Liver (tissue), 9 donors: ENCODE measurements around the gene ST14. TPM values are rescaled to one million over a fixed set of nuclear protein-coding genes. Genes with fewer than 3 reads are reported as not detected.

Experiments used
- DNase-seq: peaks from one replicate; pipeline ENCODE4 v3.0.0-alpha.2; 2017; ENCODE audit warnings: low spot score
- H3K27ac ChIP-seq, 2 donors: one replicate each; pipeline ENCODE4 v1.7.0; 2013; ENCODE audit warnings: inconsistent platforms in 2 of 2, low read length in 2 of 2, control low read depth in 1 of 2, low read depth in 1 of 2, mild to moderate bottlenecking in 1 of 2
- H3K27me3 ChIP-seq, 4 donors: one replicate each; pipeline versions ENCODE4 v1.6.1 to v1.7.0; 2013; ENCODE audit warnings: low read length in 3 of 4, inconsistent platforms in 1 of 4, mild to moderate bottlenecking in 1 of 4, moderate library complexity in 1 of 4; ENCODE audit not compliant: control insufficient read depth in 4 of 4, insufficient read depth in 4 of 4
- H3K36me3 ChIP-seq, 4 donors: one replicate each; pipeline versions ENCODE4 v1.6.1 to v1.7.0; 2013; ENCODE audit warnings: low read length in 3 of 4, mild to moderate bottlenecking in 3 of 4, low read depth in 1 of 4, moderate library complexity in 1 of 4; ENCODE audit not compliant: control insufficient read depth in 4 of 4, insufficient read depth in 3 of 4
- H3K4me1 ChIP-seq, 4 donors: one replicate each; pipeline versions ENCODE4 v1.6.1 to v1.7.0; 2013; ENCODE audit warnings: low read length in 3 of 4, mild to moderate bottlenecking in 3 of 4, moderate library complexity in 1 of 4; ENCODE audit not compliant: control insufficient read depth in 4 of 4, insufficient read depth in 4 of 4
- H3K4me3 ChIP-seq, 3 donors: one replicate each; pipeline versions ENCODE4 v1.6.1 to v1.7.0; 2013; ENCODE audit warnings: low read length in 3 of 3, control low read depth in 1 of 3, low read depth in 1 of 3, mild to moderate bottlenecking in 1 of 3
- H3K9ac ChIP-seq, 2 donors: one replicate each; pipeline ENCODE4 v1.7.0; 2013; ENCODE audit warnings: low read length in 2 of 2, mild to moderate bottlenecking in 2 of 2, moderate library complexity in 2 of 2, control low read depth in 1 of 2, low read depth in 1 of 2
- H3K9me3 ChIP-seq, 4 donors: one replicate each; pipeline versions ENCODE4 v1.6.1 to v1.7.0; 2013; ENCODE audit warnings: low read length in 3 of 4; ENCODE audit not compliant: control insufficient read depth in 4 of 4
- EGR1 ChIP-seq, 2 donors: IDR thresholded peaks; 2 replicates each; pipeline ENCODE4 v1.6.1; 2016 to 2018; ENCODE audit warnings: antibody characterized with exemption in 2 of 2, low read depth in 2 of 2
- FOXA2 ChIP-seq: IDR thresholded peaks from 2 replicates; pipeline ENCODE4 v1.6.1; 2016; ENCODE audit warnings: antibody characterized with exemption
- HNF4A ChIP-seq, 2 donors: conservative IDR thresholded peaks; 2 replicates each; pipeline ENCODE4 v1.6.1; 2016; ENCODE audit warnings: antibody characterized with exemption in 2 of 2, mild to moderate bottlenecking in 2 of 2
- HNF4G ChIP-seq: IDR thresholded peaks from 2 replicates; pipeline ENCODE4 v1.6.1; 2016; ENCODE audit warnings: antibody characterized with exemption
- JUND ChIP-seq, 2 donors: IDR thresholded peaks; 2 replicates each; pipeline ENCODE4 v1.6.1; 2016; ENCODE audit warnings: antibody characterized with exemption in 2 of 2
- NR2F2 ChIP-seq: IDR thresholded peaks from 2 replicates; pipeline ENCODE4 v1.6.1; 2016; ENCODE audit warnings: antibody characterized with exemption
- RXRA ChIP-seq, 2 donors: IDR thresholded peaks; 2 replicates each; pipeline ENCODE4 v1.6.1; 2017 to 2018; ENCODE audit warnings: antibody characterized with exemption in 2 of 2, mild to moderate bottlenecking in 1 of 2
- SP1 ChIP-seq: IDR thresholded peaks from 2 replicates; pipeline ENCODE4 v1.6.1; 2018; ENCODE audit warnings: antibody characterized with exemption, mild to moderate bottlenecking
- TAF1 ChIP-seq: conservative IDR thresholded peaks from 2 replicates; pipeline ENCODE4 v1.6.1; 2016; ENCODE audit warnings: antibody characterized with exemption, mild to moderate bottlenecking
- YY1 ChIP-seq: IDR thresholded peaks from 2 replicates; pipeline ENCODE4 v1.6.1; 2016; ENCODE audit warnings: antibody characterized with exemption, mild to moderate bottlenecking
- WGBS: extraction: QIAGEN DNeasy Blood & Tissue Kit; methylation state at CpG from one replicate; pipeline ENCODE4 v1.1.7; 2013; 5-methylcytosine and 5-hydroxymethylcytosine counted together
- polyA plus RNA-seq, 2 donors: library from polyadenylated mRNA; stranded (reverse) in 1 of 2; unstranded in 1 of 2; fragments of 200-250 nt in 1 of 2; fragments of >200 nt in 1 of 2; fragmentation: Nextera tagmentation in 1 of 2; extraction: Ambion mirVana in 1 of 2; gene quantifications; one replicate each; pipeline versions ENCODE4 v1.2.1 to v1.2.3, GENCODE V29; 2013 to 2015
- total RNA-seq, 2 donors: library from RNA; depleted of rRNA; stranded (reverse); fragments of >200 nt; gene quantifications; one replicate each; pipeline ENCODE4 v1.2.3, GENCODE V29; 2014
- TF ChIP-seq, protein P1 (sequence below): IDR thresholded peaks from 2 replicates; pipeline ENCODE4 v1.6.1; 2016; ENCODE audit warnings: antibody characterized with exemption, mild to moderate bottlenecking
- TF ChIP-seq, protein P2 (sequence below): IDR thresholded peaks from 2 replicates; pipeline ENCODE4 v1.6.1; 2016; ENCODE audit warnings: antibody characterized with exemption
- donor health status: healthy.
- donor health status: healthy.
- donor health status: healthy.
- donor health status: healthy.
- donor health status: healthy.

The ST14 gene
- total and polyA plus RNA-seq, 4 donors, result 2.8 to 5.9 (median 4.5) TPM

DNA sequence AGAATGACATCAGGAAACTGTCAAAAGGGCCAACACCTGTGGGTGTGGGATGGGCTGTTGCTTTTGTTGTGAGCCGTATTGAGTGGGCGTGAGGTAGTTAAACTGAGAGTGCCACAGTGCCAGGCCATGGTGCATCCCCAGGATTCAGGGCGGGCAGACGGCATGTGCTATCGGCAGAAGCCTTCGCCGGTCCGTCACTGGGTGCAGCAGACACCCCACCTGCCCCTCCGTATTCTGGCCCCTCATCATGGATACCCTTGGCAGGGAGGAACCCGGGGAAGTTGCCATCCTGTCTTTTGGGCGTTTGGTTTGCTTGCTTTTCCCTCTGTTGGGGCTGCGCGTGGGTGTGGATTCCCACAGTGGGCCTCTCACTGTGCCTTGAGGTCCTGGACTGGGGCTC is 27.5 kb downstream of the ST14 start:
- DNase-seq, result no peak
- H3K4me1 ChIP-seq, result peaks cover 3 to 9% (median 4%) of the 10 kb centered on the region in 4 donors
- 94% methylated on average over 13 of the region's 13 CpGs for WGBS

DNA sequence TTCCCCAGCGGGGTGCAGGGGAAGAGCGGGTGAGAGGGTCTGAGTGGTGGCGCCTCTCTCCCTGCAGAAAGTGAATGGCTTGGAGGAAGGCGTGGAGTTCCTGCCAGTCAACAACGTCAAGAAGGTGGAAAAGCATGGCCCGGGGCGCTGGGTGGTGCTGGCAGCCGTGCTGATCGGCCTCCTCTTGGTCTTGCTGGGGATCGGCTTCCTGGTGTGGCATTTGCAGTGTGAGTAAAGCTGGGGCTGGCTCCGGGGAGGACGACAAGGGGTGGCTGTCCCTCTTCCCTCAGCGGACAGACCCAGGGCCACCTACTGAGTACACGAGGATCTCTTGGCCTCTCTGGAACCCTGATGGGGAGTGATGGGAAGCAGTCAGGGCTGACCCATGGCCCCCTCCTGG is 28.5 kb downstream of the ST14 start:
- TF ChIP-seq TAF1 (no peak), SP1 (no peak), HNF4G (no peak), JUND (IDR thresholded peaks at IDR 0.05) (no peak), YY1 (no peak), RXRA (IDR thresholded peaks at IDR 0.05) (no peak)
- TF ChIP-seq, protein P1, sequence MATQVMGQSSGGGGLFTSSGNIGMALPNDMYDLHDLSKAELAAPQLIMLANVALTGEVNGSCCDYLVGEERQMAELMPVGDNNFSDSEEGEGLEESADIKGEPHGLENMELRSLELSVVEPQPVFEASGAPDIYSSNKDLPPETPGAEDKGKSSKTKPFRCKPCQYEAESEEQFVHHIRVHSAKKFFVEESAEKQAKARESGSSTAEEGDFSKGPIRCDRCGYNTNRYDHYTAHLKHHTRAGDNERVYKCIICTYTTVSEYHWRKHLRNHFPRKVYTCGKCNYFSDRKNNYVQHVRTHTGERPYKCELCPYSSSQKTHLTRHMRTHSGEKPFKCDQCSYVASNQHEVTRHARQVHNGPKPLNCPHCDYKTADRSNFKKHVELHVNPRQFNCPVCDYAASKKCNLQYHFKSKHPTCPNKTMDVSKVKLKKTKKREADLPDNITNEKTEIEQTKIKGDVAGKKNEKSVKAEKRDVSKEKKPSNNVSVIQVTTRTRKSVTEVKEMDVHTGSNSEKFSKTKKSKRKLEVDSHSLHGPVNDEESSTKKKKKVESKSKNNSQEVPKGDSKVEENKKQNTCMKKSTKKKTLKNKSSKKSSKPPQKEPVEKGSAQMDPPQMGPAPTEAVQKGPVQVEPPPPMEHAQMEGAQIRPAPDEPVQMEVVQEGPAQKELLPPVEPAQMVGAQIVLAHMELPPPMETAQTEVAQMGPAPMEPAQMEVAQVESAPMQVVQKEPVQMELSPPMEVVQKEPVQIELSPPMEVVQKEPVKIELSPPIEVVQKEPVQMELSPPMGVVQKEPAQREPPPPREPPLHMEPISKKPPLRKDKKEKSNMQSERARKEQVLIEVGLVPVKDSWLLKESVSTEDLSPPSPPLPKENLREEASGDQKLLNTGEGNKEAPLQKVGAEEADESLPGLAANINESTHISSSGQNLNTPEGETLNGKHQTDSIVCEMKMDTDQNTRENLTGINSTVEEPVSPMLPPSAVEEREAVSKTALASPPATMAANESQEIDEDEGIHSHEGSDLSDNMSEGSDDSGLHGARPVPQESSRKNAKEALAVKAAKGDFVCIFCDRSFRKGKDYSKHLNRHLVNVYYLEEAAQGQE, result no peak
- Histone ChIP-seq H3K9ac (no peak overlapping the region), H3K27ac (no peak overlapping the region), H3K27me3 (no peaks in the 10 kb centered on the region), H3K4me3 (no peak overlapping the region), H3K9me3 (no peaks in the 10 kb centered on the region), H3K4me1 (peaks cover 0 to 13% (median 4%) of the 10 kb centered on the region in 4 donors), H3K36me3 (no peaks in the 10 kb centered on the region)
- no peak for DNase-seq
- 95% methylated on average over 14 of the region's 14 CpGs for WGBS

More for the DNA sequence above, 27.5 kb downstream of the ST14 start:
- Histone ChIP-seq H3K27me3 (no peaks in the 10 kb centered on the region), H3K9ac (no peak overlapping the region), H3K36me3 (no peaks in the 10 kb centered on the region), H3K9me3 (no peaks in the 10 kb centered on the region), H3K27ac (no peak overlapping the region), H3K4me3 (no peak overlapping the region)
- TF ChIP-seq HNF4G, result no peak
- TF ChIP-seq, protein P2, sequence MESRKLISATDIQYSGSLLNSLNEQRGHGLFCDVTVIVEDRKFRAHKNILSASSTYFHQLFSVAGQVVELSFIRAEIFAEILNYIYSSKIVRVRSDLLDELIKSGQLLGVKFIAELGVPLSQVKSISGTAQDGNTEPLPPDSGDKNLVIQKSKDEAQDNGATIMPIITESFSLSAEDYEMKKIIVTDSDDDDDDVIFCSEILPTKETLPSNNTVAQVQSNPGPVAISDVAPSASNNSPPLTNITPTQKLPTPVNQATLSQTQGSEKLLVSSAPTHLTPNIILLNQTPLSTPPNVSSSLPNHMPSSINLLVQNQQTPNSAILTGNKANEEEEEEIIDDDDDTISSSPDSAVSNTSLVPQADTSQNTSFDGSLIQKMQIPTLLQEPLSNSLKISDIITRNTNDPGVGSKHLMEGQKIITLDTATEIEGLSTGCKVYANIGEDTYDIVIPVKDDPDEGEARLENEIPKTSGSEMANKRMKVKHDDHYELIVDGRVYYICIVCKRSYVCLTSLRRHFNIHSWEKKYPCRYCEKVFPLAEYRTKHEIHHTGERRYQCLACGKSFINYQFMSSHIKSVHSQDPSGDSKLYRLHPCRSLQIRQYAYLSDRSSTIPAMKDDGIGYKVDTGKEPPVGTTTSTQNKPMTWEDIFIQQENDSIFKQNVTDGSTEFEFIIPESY, result no peak
- TF ChIP-seq FOXA2, result no peak
- TF ChIP-seq NR2F2, result no peak
- TF ChIP-seq, protein P1, result no peak
- no peak for TF ChIP-seq SP1
- TF ChIP-seq TAF1, result no peak
- no peak for TF ChIP-seq HNF4A (conservative IDR thresholded peaks at IDR 0.05)
- no peak for TF ChIP-seq EGR1 (IDR thresholded peaks at IDR 0.05; ENCODE audit: low read depth in 2 of 2)
